Muscle layer of duodenum (tissue), 2 donors: Measurements from ENCODE around the gene BAIAP2.
A peak's percentile ranks its signal among the peaks of the same experiment; 100 is the strongest.

Experiments used
- H3K27ac ChIP-seq: one replicate; pipeline ENCODE4 v1.7.0; 2013; ENCODE audit warnings: mild to moderate bottlenecking, low read length
- H3K27me3 ChIP-seq: one replicate; pipeline ENCODE4 v1.7.0; 2013; ENCODE audit warnings: low read depth, mild to moderate bottlenecking, control low read depth, low read length
- H3K36me3 ChIP-seq, 2 donors: one replicate each; pipeline ENCODE4 v1.7.0; 2013; ENCODE audit warnings: low read length in 2 of 2, control low read depth in 1 of 2, mild to moderate bottlenecking in 1 of 2; ENCODE audit not compliant: insufficient read depth in 2 of 2, control insufficient read depth in 1 of 2
- H3K4me1 ChIP-seq, 2 donors: one replicate each; pipeline ENCODE4 v1.7.0; 2013; ENCODE audit warnings: low read length in 2 of 2, mild to moderate bottlenecking in 2 of 2, control low read depth in 1 of 2, moderate library complexity in 1 of 2; ENCODE audit not compliant: insufficient read depth in 2 of 2, control insufficient read depth in 1 of 2
- H3K4me3 ChIP-seq, 2 donors: one replicate each; pipeline ENCODE4 v1.7.0; 2013; ENCODE audit warnings: low read length in 2 of 2, low read depth in 1 of 2, mild to moderate bottlenecking in 1 of 2
- H3K9me3 ChIP-seq, 2 donors: one replicate each; pipeline ENCODE4 v1.7.0; 2013; ENCODE audit warnings: low read length in 2 of 2, control low read depth in 1 of 2, mild to moderate bottlenecking in 1 of 2; ENCODE audit not compliant: control insufficient read depth in 1 of 2
- donor health status: healthy.

BAIAP2 gene

DNA sequence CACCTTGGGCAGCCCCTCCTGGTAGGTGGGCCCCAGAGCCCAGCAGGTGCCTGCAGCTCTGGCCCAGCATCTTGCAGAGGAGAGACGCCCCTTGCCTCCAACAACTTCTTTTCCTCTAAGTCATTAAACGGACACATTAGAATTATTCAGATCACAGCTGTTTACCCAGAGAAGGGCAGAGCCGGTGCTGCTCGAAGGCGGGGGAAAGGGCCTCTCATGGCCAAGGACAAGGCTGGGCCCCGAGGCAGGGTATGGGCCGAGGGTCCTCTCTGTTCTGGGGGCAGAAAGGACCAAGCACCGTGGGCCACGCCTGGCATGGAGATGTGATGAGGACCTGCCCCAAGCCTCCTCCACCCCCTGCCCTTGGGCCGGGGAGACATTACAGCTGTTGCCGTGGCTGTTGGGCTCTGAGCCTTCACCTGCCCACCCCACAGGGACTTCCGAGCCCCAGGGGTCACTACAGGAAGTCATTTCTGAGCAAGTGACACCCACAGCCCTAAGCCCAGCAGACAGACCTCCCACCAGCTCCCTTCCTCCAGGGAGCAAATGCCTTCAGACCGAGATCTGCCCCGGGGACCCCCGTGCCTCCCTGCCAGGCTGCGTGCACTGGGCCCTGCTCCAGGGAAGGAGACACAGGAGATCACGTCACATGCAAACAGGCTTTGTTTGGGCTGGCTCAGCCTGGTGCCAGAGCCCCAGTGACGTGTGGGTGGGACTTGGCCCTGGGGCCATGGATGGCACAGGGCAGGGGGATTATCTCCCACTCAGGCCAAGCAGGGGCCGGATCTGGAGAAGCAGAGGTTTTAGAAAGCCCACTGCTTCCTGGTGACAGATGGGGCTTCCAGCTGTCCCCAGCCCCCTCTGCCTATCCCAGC lies 129.7 kb downstream of the BAIAP2 start:
- Histone ChIP-seq H3K27me3 (no peaks in the 10 kb centered on the region), H3K4me3 (peak overlapping the region in 1 of 2 donors; percentile 54), H3K27ac (no peak overlapping the region), H3K36me3 (no peaks in the 10 kb centered on the region), H3K9me3 (no peaks in the 10 kb centered on the region), H3K4me1 (peaks cover 0 to 24% of the 10 kb centered on the region in 2 donors)

DNA sequence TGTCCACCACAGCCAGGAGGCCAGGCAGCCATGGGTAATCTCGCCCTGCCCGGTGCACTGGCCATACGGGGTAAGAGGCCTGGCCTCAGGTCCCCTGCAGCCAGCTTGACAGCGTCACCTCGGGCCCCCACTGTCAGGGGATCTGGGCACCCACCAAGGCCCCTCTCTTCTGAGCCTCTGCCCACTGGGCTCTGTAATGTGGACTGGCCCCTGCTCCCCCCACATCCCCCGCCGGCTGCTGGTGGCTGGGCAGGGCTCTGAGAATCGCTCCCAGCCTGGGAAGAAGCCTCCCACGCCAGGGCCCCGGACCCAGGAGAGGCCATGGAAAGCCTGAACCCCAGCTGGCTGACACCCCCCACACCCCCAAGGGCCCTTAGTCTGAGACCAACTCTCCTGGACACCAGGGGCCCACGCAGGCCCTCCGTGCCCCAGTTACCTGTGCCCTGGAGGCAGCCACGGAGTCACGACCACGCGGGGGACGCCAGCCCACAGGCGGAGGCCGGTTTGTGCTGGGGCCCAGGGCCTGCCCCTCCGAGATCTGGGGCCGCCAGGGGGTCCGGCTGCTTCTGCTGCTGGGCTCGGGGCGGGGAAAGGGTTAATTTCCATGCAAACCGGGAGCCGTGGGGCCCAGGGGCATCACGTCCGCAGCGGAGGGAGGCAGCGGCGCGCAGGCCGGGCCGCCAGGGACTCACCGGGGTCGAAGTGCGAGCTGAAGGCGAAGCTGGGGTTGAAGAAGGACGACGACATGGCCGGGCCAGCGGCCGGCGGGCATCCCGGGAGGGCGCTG lies 130.5 kb downstream of the BAIAP2 start, which contains the start of gene PVALEF:
TSS of gene PVALEF (plus strand) at position 262 of the 787 bp plus-strand sequence. CDS start 15,720 bp downstream, outside the sequence.
- Histone ChIP-seq H3K9me3 (no peaks in the 10 kb centered on the region), H3K4me3 (peak within 1 kb of the TSS; percentile 21 to 54), H3K4me1 (peaks cover 0 to 24% of the 10 kb centered on the region in 2 donors), H3K27ac (no peak within 1 kb of the TSS), H3K27me3 (no peaks in the 10 kb centered on the region), H3K36me3 (no peaks in the 10 kb centered on the region)

DNA sequence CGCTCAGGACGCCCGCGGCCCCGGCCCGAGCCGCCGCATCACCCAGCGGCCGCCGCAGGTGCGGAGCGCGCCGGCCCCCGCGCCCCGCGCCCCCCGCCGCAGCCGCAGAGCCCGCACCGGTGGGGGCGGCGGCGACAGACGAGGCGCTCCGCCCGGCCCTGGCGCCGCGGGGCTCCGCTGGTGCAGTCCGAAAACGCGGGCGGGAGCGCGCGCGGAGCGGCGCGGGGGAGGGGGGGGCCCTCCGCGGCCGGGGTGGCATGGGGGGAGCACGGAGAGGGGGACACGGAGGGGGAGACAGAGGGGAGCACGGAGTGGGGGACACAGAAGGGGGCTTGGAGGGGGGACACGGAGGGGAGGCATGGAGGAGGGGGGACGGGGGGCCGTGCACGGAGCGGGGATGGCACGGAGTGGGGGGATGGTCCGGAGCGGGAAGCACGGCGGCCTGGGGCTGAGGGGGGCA lies 131.1 kb downstream of the BAIAP2 start, which contains the start of gene AATK:
TSS of gene AATK (minus strand) at position 189 of the 460 bp plus-strand sequence. CDS start 229 bp downstream, outside the sequence.
- Histone ChIP-seq H3K27ac (no peak within 1 kb of the TSS), H3K9me3 (no peaks in the 10 kb centered on the region), H3K27me3 (no peaks in the 10 kb centered on the region), H3K4me1 (peaks cover 0 to 24% of the 10 kb centered on the region in 2 donors), H3K4me3 (peak within 1 kb of the TSS; percentile 21 to 54), H3K36me3 (no peaks in the 10 kb centered on the region)
